Activated B cell treated with CpG ODN at 0.5 μM for 24 hours (primary cell): ENCODE results near the gene TAS1R2. TPM values are rescaled to one million over a fixed set of nuclear protein-coding genes. Genes with fewer than 3 reads are reported as not detected.

Source experiments
- ATAC-seq: fragments of 200-7000 bp; cut with Tn5 transposase; one replicate; pipeline ENCODE4 v1.10.0; 2021; ENCODE audit warnings: low read depth, mild to moderate bottlenecking, moderate library complexity
- CTCF ChIA-PET: fragments of 350-600 bp; sonication (Branson Sonifier 250); formaldehyde crosslinking; loops from one replicate; lab custom pipeline; 2021; ENCODE audit warnings: antibody characterized with exemption; lab: Charles Lee
- POLR2A ChIA-PET: fragments of 350-600 bp; sonication (Branson Sonifier 250); formaldehyde crosslinking; loops from one replicate; lab custom pipeline; 2021; ENCODE audit warnings: antibody characterized with exemption; lab: Charles Lee
- DNase-seq: peaks from one replicate; pipeline ENCODE4 v3.0.0; 2022
- H3K27ac Mint-ChIP-seq: one replicate; pipeline ENCODE4 v1.8.0; 2020; ENCODE audit warnings: mixed read lengths
- H3K27me3 Mint-ChIP-seq: one replicate; pipeline ENCODE4 v1.8.0; 2021; ENCODE audit warnings: mixed read lengths
- H3K36me3 Mint-ChIP-seq: one replicate; pipeline ENCODE4 v1.8.0; 2021; ENCODE audit warnings: low read depth, mixed read lengths
- H3K4me1 Mint-ChIP-seq: one replicate; pipeline ENCODE4 v1.8.0; 2021; ENCODE audit warnings: mixed read lengths
- H3K4me3 Mint-ChIP-seq: one replicate; pipeline ENCODE4 v1.8.0; 2020; ENCODE audit warnings: mild to moderate bottlenecking, mixed read lengths
- H3K9me3 Mint-ChIP-seq: one replicate; pipeline ENCODE4 v1.8.0; 2020; ENCODE audit warnings: mixed read lengths
- intact Hi-C: fragments of 100-400 bp; cut with micrococcal nuclease; formaldehyde crosslinking; loops from one replicate; pipeline ENCODE4 v1.15.1; 2024
- total RNA-seq: library from RNA; stranded (reverse); gene quantifications from 2 replicates; pipeline ENCODE4 v1.2.3, GENCODE V29; 2022
- TF ChIP-seq, protein P1 (sequence below): fragments of 200-600 bp; IDR thresholded peaks from one replicate; pipeline ENCODE4 v1.8.0; 2022; ENCODE audit warnings: antibody characterized with exemption, mild to moderate bottlenecking

The TAS1R2 gene
- total RNA-seq, 1 donor from 2014 or later, result not detected

- no peak overlapping the region for H3K4me3 Mint-ChIP-seq
- no peak for DNase-seq
- no peak for ATAC-seq
- no peaks in the 10 kb centered on the region for H3K4me1 Mint-ChIP-seq
- ChIA-PET CTCF (no interaction called here), POLR2A (no interaction called here)
- TF ChIP-seq, protein P1, sequence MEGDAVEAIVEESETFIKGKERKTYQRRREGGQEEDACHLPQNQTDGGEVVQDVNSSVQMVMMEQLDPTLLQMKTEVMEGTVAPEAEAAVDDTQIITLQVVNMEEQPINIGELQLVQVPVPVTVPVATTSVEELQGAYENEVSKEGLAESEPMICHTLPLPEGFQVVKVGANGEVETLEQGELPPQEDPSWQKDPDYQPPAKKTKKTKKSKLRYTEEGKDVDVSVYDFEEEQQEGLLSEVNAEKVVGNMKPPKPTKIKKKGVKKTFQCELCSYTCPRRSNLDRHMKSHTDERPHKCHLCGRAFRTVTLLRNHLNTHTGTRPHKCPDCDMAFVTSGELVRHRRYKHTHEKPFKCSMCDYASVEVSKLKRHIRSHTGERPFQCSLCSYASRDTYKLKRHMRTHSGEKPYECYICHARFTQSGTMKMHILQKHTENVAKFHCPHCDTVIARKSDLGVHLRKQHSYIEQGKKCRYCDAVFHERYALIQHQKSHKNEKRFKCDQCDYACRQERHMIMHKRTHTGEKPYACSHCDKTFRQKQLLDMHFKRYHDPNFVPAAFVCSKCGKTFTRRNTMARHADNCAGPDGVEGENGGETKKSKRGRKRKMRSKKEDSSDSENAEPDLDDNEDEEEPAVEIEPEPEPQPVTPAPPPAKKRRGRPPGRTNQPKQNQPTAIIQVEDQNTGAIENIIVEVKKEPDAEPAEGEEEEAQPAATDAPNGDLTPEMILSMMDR, result no peak
- intact Hi-C loops, result no loop called here
- no peaks in the 10 kb centered on the region for H3K36me3 Mint-ChIP-seq
- H3K27me3 Mint-ChIP-seq, result peaks cover 2% of the 10 kb centered on the region
- H3K27ac Mint-ChIP-seq, result no peak overlapping the region
- H3K9me3 Mint-ChIP-seq, result no peaks in the 10 kb centered on the region
Observed at GRCh38 chr1:18869847-18870594, 10.6 kb upstream of the TAS1R2 start.

DNA sequence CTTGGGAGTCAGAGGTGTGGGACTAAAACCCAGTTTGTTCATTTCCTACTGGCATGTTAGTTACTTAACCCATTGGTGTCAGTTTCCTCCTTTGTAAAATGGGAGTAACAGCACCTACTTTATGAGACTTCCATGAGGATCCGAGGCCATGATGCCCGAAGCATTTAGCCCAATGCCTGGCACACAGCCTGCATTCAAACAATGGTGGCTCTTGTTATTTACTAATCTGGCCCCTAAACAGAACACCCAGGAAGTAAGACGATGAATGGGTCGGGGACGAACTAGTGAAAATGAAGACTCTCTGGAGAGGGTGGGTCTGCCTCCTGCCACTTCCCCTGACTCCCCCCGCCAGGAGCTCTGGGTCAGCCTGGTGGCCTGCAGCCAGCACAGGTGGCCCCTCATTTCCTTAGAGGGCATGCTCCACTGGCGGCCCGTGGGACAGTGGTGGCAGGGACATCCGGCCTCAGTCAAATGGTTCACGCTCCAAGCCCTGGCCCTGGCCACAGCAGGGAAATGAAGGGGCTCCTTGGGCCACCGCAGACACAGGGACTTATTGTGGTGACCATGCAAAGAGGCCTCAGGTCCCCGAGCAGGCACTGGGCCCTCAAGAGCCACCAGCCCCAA, 9.5 kb upstream of the TAS1R2 start:
- Mint-ChIP-seq H3K36me3 (no peaks in the 10 kb centered on the region), H3K27me3 (peaks cover 3% of the 10 kb centered on the region), H3K4me1 (no peaks in the 10 kb centered on the region), H3K9me3 (no peaks in the 10 kb centered on the region), H3K4me3 (no peak overlapping the region), H3K27ac (no peak overlapping the region)
- DNase-seq (no peak), ATAC-seq (no peak)
- ChIA-PET POLR2A (no interaction called here), CTCF (no interaction called here)
- TF ChIP-seq, protein P1, result no peak
- intact Hi-C loops, result no loop called here

DNA sequence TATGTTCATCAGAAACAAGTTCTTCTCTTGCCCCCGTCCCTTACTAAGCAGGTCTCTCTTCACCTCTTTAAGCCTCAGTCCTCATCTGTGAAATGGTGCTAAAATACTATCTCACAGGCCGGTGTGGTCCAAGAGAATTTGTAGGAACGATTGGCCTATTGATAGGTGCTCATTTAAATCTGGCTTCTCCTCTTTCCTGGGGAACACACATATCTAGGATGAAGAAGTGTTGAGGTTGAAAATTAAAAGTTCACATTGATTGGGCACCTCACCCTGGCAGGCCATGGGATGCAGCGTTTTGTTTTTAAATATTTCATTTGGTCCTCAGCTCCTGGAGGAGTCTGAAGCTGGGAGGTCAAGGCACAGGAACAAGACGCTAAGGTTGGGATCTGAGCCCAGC, 8.9 kb upstream of the TAS1R2 start:
- Mint-ChIP-seq H3K9me3 (no peaks in the 10 kb centered on the region), H3K4me3 (no peak overlapping the region), H3K36me3 (no peaks in the 10 kb centered on the region), H3K4me1 (no peaks in the 10 kb centered on the region), H3K27me3 (peaks cover 3% of the 10 kb centered on the region), H3K27ac (no peak overlapping the region)
- no peak for DNase-seq
- ChIA-PET POLR2A (no interaction called here), CTCF (no interaction called here)
- intact Hi-C loops, result no loop called here
- TF ChIP-seq, protein P1, result no peak
- no peak for ATAC-seq

DNA sequence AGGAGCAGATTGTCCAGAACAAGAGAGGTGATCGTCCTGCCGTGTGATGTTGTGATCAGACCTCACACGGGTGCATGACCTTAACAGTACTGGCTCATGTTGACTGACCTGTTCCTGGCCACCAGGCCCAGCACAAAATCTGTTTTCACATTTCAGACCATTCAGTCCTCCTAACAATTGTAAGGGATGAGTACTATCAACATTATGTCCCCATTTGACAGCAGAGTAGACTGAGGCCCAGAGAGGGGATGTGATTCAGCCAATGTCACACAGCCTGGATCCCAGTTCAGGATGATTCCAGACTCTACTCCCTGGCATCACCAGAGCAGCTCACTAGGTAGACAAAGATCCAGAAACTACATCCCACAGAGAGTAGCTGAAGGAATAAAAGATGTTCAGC, 7.4 kb upstream of the TAS1R2 start:
- Mint-ChIP-seq H3K4me1 (no peaks in the 10 kb centered on the region), H3K27ac (no peak overlapping the region), H3K4me3 (no peak overlapping the region), H3K9me3 (no peaks in the 10 kb centered on the region), H3K36me3 (no peaks in the 10 kb centered on the region), H3K27me3 (peaks cover 4% of the 10 kb centered on the region)
- TF ChIP-seq, protein P1, result no peak
- intact Hi-C loops, result no loop called here
- ATAC-seq, result no peak
- DNase-seq, result no peak
- POLR2A ChIA-PET, result no interaction called here
- CTCF ChIA-PET, result no interaction called here

GRCh38 chr1:18866314-18866713, 6.9 kb upstream of the TAS1R2 start:
- no peak overlapping the region for H3K27ac Mint-ChIP-seq
- H3K9me3 Mint-ChIP-seq, result no peaks in the 10 kb centered on the region
- H3K4me1 Mint-ChIP-seq, result no peaks in the 10 kb centered on the region
- CTCF ChIA-PET, result no interaction called here
- DNase-seq, result no peak
- no peaks in the 10 kb centered on the region for H3K36me3 Mint-ChIP-seq
- intact Hi-C loops, result no loop called here
- H3K27me3 Mint-ChIP-seq, result peaks cover 5% of the 10 kb centered on the region
- POLR2A ChIA-PET, result no interaction called here
- TF ChIP-seq, protein P1, result no peak
- H3K4me3 Mint-ChIP-seq, result no peak overlapping the region
- ATAC-seq, result no peak
